ENCODE measurements around the gene SLC12A8.

The SLC12A8 gene

GRCh38 chr3:125141596-125142419, 70.7 kb downstream of the SLC12A8 start:
- no peak overlapping the region for H3K27ac ChIP-seq
- DNase-seq (ENCODE audit: low read depth, low spot score), result no peak

- H3K27ac ChIP-seq, result peak overlapping the region; percentile 60
- no peak for DNase-seq (ENCODE audit: low read depth, low spot score)
These were observed 71.5 kb downstream of the SLC12A8 start for GRCh38 chr3:125140818-125141595.

GRCh38 chr3:125140011-125140817, 72.3 kb downstream of the SLC12A8 start:
- peak; percentile 72 for DNase-seq (ENCODE audit: low read depth, low spot score)
- peak overlapping the region; percentile 60 for H3K27ac ChIP-seq

- H3K27ac ChIP-seq, result no peak overlapping the region
- DNase-seq (ENCODE audit: low read depth, low spot score), result no peak
These were observed 73.2 kb downstream of the SLC12A8 start for GRCh38 chr3:125139386-125139785.

- DNase-seq (ENCODE audit: low read depth, low spot score), result no peak
- no peak overlapping the region for H3K27ac ChIP-seq
These were observed 75.1 kb downstream of the SLC12A8 start for GRCh38 chr3:125137358-125138033.

- no peak overlapping the region for H3K27ac ChIP-seq
- DNase-seq (ENCODE audit: low read depth, low spot score), result no peak
These were observed 75.6 kb downstream of the SLC12A8 start for GRCh38 chr3:125136966-125137357.

GRCh38 chr3:125136515-125136914, 76.0 kb downstream of the SLC12A8 start:
- no peak for DNase-seq (ENCODE audit: low read depth, low spot score)
- no peak overlapping the region for H3K27ac ChIP-seq

- no peak for DNase-seq (ENCODE audit: low read depth, low spot score)
- H3K27ac ChIP-seq, result no peak overlapping the region
These were observed 77.6 kb downstream of the SLC12A8 start for GRCh38 chr3:125134952-125135351.

GRCh38 chr3:125132815-125133214, 79.7 kb downstream of the SLC12A8 start:
- DNase-seq (ENCODE audit: low read depth, low spot score), result no peak
- no peak overlapping the region for H3K27ac ChIP-seq

GRCh38 chr3:125129512-125129997, 83.0 kb downstream of the SLC12A8 start:
- no peak overlapping the region for H3K27ac ChIP-seq
- DNase-seq (ENCODE audit: low read depth, low spot score), result peak; percentile 88

GRCh38 chr3:125128861-125129501, 83.6 kb downstream of the SLC12A8 start:
- no peak overlapping the region for H3K27ac ChIP-seq
- DNase-seq (ENCODE audit: low read depth, low spot score), result no peak

GRCh38 chr3:125126323-125126722, 86.2 kb downstream of the SLC12A8 start:
- H3K27ac ChIP-seq, result no peak overlapping the region
- no peak for DNase-seq (ENCODE audit: low read depth, low spot score)

- no peak overlapping the region for H3K27ac ChIP-seq
- DNase-seq (ENCODE audit: low read depth, low spot score), result peak; percentile 57
These were observed 86.7 kb downstream of the SLC12A8 start for GRCh38 chr3:125125821-125126245.

GRCh38 chr3:125123451-125124305, 88.9 kb downstream of the SLC12A8 start:
- DNase-seq (ENCODE audit: low read depth, low spot score), result no peak
- no peak overlapping the region for H3K27ac ChIP-seq

- no peak for DNase-seq (ENCODE audit: low read depth, low spot score)
These were observed 91.1 kb downstream of the SLC12A8 start for GRCh38 chr3:125121246-125122010.

GRCh38 chr3:125120379-125121122, 92.0 kb downstream of the SLC12A8 start:
- DNase-seq (ENCODE audit: low read depth, low spot score), result no peak
- no peak overlapping the region for H3K27ac ChIP-seq

More at GRCh38 chr3:125121246-125122010, 91.1 kb downstream of the SLC12A8 start:
- H3K27ac ChIP-seq, result no peak overlapping the region

- no peak overlapping the region for H3K27ac ChIP-seq
- no peak for DNase-seq (ENCODE audit: low read depth, low spot score)
These were observed 92.7 kb downstream of the SLC12A8 start for GRCh38 chr3:125119752-125120378.

Data from epithelial cell of prostate (primary cell).